Endothelial cell of umbilical vein (primary cell): ENCODE data around the gene CLDN5.

Experiments
- CTCF ChIP-seq, 2 donors: IDR thresholded peaks; 1 replicate in 1 of 2; 2 replicates in 1 of 2; pipeline ENCODE4 v1.5.1; 2011; ENCODE audit warnings: low read length in 2 of 2, mild to moderate bottlenecking in 2 of 2, moderate library complexity in 2 of 2, control low read depth in 1 of 2, inconsistent platforms in 1 of 2, low read depth in 1 of 2; ENCODE audit not compliant: insufficient read depth in 1 of 2; ENCODE audit errors: extremely low read depth in 1 of 2
- EZH2 ChIP-seq: IDR thresholded peaks from 2 replicates; pipeline ENCODE4 v1.6.1; 2012; ENCODE audit warnings: borderline replicate concordance, low read depth, mild to moderate bottlenecking, moderate library complexity, low read length, inconsistent platforms; ENCODE audit not compliant: severe bottlenecking
- FOS ChIP-seq: IDR thresholded peaks from 2 replicates; pipeline ENCODE4 v1.6.1; 2011; ENCODE audit warnings: mild to moderate bottlenecking, low read length, moderate library complexity, borderline replicate concordance; ENCODE audit not compliant: insufficient read depth
- JUN ChIP-seq: IDR thresholded peaks from 2 replicates; pipeline ENCODE4 v1.6.1; 2011; ENCODE audit warnings: borderline replicate concordance, low read depth; ENCODE audit not compliant: insufficient read length, insufficient read depth
- MAX ChIP-seq: IDR thresholded peaks from 2 replicates; pipeline ENCODE4 v1.6.1; 2011; ENCODE audit not compliant: insufficient read depth, insufficient read length
- MYC ChIP-seq: IDR thresholded peaks from one replicate; pipeline ENCODE4 v1.6.1; 2011; ENCODE audit warnings: mild to moderate bottlenecking, low read depth, low read length
- POLR2A ChIP-seq: IDR thresholded peaks from 2 replicates; pipeline ENCODE4 v1.6.1; 2012; ENCODE audit warnings: low read depth, mild to moderate bottlenecking, control low read depth, low read length
- POLR2AphosphoS5 ChIP-seq: IDR thresholded peaks from 2 replicates; pipeline ENCODE4 v1.6.1; 2012; ENCODE audit warnings: low read depth, mild to moderate bottlenecking, control low read depth, low read length, moderate library complexity; ENCODE audit not compliant: insufficient read depth

GRCh38 chr22:19517919-19518611 is 6.1 kb downstream of the CLDN5 start:
- TF ChIP-seq POLR2A: no peak
- TF ChIP-seq CTCF (IDR thresholded peaks at IDR 0.05; ENCODE audit: extremely low read depth in 1 of 2, insufficient read depth in 1 of 2, low read depth in 1 of 2, low read length in 2 of 2): no peak
- no peak for TF ChIP-seq MYC
- no peak for TF ChIP-seq POLR2AphosphoS5
- TF ChIP-seq EZH2: no peak
- no peak for TF ChIP-seq JUN
- TF ChIP-seq FOS: no peak
- no peak for TF ChIP-seq MAX
